HG02884 (cell line): ENCODE results near the gene TLX2.
"Not testable (repeated sequence)": the region's sequence is repeated elsewhere in the genome, so short reads cannot be mapped to it uniquely, and the experiment has no call there.

Source experiments
- ATAC-seq: cut with Tn5 transposase; IDR thresholded peaks from one replicate; pipeline ENCODE4 v1.9.1; 2021; ENCODE audit warnings: mild to moderate bottlenecking, moderate library complexity; ENCODE audit not compliant: unreplicated experiment

TLX2 gene

GRCh38 chr2:74514368-74515270 lies at the start of gene TLX2:
TLX2 (plus strand) TSS chr2:74514450; CDS start chr2:74514807, 357 bp downstream.
- no peak for ATAC-seq

GRCh38 chr2:74470742-74471141 lies 43.5 kb upstream of the TLX2 start:
- not testable (repeated sequence) for ATAC-seq

DNA sequence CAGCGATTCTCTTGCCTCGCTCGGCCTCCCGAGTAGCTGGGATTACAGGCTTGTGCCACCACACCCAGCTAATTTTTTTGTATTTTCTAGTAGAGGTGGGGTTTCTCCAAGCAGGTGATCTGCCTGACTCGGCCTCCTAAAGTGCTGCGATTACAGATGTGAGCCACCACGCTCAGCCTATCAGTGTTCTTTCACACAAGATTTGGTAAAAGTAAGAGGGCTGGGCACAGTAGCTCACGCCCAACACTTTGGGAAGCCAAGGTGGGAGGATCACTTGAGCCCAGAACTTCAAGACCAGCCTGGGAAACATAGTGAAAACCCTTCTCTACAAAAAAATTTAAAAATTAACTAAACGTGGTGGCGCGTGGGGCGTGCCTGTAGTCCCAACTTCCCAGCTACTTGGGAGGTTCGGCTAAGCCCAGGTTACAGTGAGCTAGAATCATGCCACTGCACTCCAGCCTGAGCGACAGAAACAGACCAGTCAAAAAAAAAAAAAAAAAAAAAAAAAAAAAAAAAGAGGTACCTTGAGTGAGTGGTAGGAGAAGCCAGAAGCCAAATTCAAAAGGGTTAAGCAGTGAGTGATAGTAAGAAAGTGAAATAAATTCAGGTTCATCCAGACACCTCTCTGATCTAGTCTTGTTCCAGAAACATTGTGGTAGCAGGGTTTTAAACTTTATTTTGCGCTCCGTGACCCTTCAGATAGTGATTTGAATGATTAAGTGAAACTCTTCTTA lies 42.8 kb upstream of the TLX2 start:
- no peak for ATAC-seq

GRCh38 chr2:74472086-74472944 lies 41.9 kb upstream of the TLX2 start, which contains the start of gene MRPL53:
MRPL53 (minus strand) TSS chr2:74472680; CDS start chr2:74472660, 20 bp downstream.
- ATAC-seq, result peak; percentile 84

DNA sequence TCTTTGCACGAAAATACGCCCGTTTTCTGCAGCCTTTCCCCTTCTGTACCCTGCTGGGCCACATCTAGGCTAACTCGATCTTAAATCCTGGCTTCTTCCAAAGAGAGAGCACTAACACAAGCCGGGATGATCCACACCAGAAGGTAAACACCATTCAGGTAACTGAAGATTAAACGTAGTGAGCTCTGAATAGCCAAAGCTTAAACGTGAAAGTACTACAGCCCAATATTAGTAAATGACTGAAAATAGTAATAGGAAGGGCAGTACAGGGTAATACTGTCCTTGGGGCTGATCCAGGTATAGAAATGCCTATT lies 41.3 kb upstream of the TLX2 start:
- no peak for ATAC-seq

GRCh38 chr2:74474481-74474880 lies 39.8 kb upstream of the TLX2 start:
- ATAC-seq, result no peak

DNA sequence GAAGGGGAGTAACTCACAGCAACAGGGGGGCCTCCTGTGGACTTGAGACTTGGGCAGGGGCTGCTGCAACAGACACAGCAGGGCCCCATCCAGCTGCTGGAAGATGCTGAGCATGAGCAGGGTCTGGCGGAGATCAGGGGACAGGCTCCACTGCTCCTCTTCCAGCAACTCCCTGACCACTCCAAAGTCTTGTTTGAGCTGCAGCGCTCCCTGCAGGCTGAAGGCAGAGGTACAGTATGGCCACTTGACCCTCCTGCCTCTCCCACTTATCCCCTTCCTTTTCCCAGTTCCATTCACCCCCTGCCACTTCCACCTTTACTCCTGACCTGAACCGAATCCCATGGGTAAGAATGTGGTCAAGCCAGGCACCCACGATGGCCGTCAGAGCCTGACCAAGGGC lies 39.4 kb upstream of the TLX2 start:
- no peak for ATAC-seq

DNA sequence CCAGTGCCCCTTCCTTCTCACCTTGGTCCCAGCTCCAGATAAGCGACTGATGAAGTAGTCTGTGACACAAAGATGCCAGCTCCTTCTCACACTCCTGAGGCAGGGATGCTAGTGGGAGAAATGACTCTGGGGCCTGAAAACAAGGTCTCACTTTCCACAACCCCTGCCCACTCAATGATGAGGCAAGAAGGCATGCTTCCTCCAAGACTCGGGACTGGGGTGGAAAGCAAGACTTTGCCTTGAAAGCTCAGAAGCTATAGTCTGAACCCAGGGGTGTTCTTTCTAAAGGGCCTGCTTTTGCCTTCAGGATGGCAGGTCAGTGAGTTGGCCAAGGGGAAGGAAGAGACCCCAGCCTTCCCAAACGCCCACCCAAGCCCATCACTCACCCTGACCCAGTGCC lies 32.8 kb upstream of the TLX2 start:
- ATAC-seq, result no peak

DNA sequence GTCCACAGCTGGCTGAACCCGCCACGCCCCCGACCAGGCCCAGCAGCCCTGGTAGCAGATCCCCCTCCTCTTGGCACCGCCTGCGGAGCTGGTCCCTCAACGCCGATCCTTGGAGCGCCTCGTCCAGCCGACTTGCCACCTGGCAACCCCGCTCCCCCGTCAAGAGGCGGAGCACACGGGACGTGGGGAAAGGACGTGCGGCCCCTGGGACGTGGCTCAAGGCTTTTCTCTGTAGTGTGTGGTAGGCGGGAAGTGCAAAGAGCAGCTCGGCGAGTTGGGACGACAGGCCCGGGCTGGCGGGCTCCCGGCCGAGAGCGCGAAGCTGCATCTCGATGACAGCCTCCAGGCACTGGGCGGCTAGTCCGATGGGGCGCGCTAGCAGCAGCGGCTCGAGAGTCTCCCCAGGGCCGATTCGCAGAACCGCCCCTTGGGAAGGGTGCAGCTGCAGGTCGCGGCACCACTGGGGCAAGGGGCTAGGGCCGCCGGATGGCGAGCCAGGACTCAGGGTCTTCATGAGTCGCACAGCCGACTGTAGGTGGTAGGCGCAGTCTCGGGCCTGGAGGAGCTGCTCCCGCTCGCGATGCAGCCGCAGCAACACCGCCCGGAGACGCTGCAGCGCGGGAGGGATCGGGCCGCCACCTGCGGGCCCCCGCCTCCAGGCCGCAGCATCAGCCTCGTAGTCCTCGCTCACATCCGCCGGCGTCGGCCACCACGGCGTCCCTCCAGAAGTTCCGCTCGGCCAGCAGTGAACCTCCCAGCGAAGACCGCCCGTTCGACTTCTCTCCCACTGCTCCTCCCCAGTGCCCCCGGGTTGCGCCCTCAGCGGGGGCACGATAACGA lies 32.1 kb upstream of the TLX2 start:
- peak; percentile 21 for ATAC-seq

DNA sequence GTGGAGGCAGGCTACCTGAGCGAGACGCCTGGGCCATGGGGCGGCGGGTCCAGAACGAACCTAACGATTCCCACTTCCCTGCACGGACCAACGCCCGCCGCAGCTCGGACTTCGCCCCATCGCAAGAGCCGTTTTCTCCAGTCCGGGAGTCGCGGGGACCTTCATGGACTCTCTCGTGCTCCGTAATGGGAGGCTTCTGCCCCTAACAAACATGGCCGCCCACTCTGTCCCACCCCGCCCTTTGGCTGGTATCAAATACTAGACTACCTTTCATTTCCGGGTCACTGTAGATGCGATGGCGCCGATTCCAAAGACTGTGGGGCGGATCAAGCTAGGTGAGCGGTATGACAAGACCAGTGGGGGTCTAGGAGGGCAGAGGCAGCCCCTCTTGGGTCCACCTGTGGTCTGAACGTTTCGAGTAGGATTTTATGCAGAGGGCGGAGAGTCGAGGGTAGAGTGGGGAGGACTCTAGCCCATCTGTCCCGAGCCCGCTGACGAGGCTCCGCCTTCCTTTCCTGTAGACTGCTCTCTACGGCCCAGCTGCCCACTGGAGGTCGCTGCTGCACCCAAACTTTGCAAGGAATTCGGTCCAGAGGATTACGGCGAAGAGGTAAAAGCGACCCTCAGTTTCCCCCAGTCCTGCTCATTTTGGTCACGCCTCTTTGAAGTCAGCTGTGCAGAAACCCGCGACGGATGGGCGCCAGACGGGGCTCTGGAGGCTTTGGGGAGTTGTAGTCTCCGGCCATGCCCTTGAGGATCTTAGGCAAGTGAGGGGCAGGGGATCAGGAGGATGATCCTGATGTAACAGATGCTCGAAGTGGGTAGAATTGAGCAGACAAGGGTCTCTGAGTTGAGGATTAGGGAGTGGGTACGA lies 31.2 kb upstream of the TLX2 start, which contains the start of the genes CCDC142 and TTC31:
TSS of gene CCDC142 (minus strand) at position 198 of the 874 bp plus-strand sequence. CDS start at position 37, 161 bp downstream.
TSS of gene TTC31 (plus strand) at position 281 of the 874 bp plus-strand sequence. CDS start at position 296, 15 bp downstream.
- ATAC-seq, result peak; percentile 82

DNA sequence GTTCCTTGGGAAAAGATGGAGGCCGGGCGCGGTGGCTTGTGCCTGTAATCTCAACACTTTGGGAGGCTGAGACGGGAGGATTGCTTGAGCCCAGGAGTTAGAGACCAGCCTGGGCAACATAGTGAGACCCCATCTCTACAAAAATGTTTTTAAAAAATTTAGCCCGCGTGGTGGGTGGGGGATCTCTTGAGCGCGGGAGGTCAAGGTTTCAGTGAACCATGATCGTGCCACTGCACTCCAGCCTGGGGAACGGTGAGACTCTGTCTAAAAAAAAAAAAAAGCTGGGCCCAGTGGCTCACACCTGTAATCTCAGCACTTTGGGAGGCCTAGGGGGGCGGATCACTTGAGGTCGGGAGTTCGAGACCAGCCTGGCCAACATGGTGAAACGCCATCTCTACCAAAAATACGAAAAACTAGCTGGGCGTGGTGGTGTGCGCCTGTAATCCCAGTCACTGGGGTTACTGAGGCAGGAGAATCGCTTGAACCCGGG lies 30.5 kb upstream of the TLX2 start:
- not testable (repeated sequence) for ATAC-seq

DNA sequence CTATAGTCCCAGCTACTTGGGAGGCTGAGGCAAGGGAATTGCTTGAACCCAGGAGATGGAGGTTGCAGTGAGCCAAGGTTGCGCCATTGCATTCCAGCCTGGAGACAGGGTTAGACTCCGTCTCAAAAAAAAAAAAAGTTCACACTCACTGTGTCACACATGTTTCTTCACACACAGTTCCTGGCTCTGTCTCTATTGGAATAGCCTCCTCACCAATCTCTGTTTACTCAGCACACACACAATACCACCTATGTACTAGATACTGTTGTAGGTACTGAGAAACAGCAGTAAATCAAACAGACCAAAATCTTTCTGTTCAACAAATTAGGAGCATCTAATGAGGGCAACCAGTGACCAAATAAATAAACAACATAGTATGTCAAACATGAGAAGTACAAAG lies 28.1 kb upstream of the TLX2 start:
- no peak for ATAC-seq

DNA sequence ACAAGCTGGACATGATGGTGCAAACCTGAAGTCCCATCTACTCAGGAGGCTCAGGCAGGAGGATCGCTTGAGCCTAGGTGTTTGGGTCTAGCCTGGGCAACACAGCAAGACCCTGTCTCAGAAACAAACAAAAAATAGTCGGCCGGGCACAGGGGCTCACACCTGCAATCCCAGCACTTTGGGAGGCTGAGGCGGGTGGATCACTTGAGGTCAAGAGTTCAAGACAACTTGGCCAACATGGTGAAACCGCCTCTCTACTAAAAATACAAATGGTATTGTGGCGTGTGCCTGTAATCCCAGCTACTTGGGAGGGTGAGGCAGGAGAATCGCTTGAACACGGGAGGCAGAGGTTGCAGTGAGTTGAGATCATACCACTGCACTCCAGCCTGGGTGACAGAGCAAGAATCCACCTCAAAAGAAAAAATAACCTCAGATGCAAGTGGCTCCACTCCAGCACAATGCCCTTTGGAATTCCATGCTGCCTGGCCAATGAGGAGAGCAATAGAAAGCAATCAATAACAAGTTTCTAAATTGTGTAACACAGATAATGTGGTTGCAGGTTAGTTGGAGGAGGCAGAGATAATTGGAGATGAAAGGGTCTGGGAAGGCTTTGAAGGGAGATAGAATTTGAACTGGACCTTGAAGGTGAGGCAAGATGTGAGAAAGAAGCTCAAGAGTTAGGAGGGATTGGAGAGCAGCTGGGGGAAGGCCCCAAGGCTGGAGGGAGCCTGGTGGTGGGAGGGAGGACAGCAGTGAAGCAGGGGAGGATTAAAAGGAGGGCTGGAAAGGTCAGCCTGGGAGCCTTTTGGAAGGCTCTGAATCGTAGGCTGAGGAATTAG lies 25.4 kb upstream of the TLX2 start:
- ATAC-seq, result no peak

- ATAC-seq, result no peak
These were observed 24.3 kb upstream of the TLX2 start for GRCh38 chr2:74489906-74490305.

DNA sequence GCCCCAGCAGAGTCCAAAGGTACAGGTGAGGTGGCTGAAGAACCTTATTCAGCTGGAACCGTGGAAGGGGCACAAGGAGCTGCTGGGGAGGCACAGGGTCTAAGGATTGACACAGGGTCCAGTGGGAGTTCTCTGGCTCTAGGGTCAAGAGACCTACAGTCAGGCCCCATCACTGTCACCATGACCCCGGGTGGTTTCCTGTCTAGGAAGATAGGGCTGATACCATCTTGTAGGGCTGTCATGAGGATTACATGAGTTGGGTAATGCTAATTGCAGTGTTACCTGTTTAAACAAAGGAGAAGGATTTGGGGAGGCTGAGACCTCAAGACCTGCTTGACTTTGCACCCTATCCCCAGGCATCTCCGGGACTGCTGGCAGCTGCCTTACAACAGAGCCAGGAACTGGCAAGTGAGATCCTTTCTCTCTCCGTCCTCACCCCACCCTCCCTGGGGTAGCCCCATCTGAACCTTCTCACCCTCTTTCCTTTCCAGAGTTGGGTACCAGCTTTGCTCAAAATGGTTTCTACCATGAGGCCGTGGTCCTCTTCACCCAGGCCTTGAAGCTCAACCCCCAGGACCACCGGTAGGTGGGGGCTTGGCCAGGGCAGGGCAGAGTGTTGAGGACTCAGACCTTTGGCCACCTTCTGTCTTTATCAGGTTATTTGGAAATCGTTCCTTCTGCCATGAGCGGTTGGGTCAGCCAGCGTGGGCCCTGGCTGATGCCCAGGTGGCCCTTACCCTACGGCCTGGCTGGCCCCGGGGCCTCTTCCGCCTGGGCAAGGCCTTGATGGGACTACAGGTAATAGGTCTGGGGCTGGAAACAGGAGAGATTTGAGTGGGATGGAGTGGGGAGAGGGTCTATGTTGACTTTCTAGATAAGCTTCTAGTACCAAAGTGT lies 22.4 kb upstream of the TLX2 start:
- ATAC-seq, result no peak

DNA sequence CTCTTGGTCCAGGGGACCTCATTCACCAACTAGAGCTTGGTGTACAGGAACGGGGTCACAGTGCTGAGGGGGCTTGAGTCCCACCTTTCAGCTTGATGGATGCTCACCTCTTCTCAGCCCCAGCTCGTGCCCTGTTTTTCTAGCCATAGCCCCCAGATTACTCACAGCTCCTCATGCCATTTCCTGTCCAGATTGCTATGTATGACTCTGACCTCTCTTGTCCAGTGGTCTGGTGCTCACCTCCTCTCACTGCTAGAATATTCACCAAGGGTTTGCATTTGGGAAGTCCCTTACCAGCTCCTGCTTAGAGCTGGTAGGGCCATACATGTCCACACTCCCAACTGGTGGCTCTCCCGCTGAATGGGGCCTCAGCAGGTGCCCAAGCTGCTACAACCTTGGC lies 20.7 kb upstream of the TLX2 start:
- ATAC-seq, result no peak

- no peak for ATAC-seq
These were observed 18.8 kb upstream of the TLX2 start for GRCh38 chr2:74495440-74495839.
